HG02981 (cell line): Measurements from ENCODE around the gene CCDC18.
"Not testable (repeated sequence)": the region's sequence is repeated elsewhere in the genome, so short reads cannot be mapped to it uniquely, and the experiment has no call there.

Source experiments
- ATAC-seq: cut with Tn5 transposase; IDR thresholded peaks from one replicate; pipeline ENCODE4 v1.9.1; 2021; ENCODE audit warnings: mild to moderate bottlenecking, moderate library complexity; ENCODE audit not compliant: unreplicated experiment

CCDC18 gene

DNA sequence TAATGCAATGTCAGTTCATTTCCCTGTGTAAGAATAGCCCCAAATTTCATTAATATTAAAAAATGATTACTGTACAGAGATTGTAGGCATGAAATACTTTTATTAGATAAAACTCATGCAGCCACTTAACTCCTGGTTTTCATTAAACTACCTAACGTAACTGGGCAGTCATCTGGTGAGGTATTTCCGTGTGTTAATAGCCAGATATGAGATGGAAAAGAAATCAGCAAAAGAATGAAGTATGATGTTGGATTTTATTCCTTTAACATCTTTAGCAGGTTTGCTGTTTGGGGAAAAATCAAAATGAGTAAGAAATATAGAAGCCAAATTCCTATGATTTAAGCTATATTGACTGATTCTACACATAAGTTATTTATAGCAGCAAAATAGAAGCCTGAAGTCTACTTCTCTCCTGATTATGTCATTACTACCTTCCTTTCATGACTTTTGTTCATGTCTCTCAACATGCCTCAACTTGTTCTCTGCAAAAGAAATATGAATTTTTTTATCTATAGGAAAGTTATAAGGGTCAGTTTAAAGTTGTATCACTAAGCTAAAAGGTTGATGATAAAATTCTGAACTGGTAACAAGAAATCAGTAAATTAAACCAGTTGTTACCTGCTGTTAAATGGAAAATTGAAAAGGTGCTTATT, 42.6 kb downstream of the CCDC18 start:
- no peak for ATAC-seq

DNA sequence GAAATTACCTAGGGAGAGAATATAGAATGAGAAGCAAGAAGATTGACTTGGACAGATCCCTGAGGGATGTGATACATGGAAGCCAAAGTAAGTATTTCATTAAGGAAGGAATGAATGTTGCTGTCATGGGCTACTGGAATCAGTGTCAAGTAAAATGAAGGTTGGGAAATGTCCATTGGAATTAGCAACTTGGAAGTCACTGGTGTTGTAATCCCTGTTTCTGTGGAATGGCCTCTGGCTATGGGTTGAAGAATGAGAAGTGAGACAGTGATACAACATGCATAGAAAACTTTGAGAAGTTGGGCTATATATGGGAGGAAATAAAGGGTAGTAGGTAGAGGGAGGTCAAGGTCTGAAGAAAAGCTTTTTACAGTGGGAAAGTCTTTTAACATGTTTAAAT, 54.7 kb downstream of the CCDC18 start:
- no peak for ATAC-seq

DNA sequence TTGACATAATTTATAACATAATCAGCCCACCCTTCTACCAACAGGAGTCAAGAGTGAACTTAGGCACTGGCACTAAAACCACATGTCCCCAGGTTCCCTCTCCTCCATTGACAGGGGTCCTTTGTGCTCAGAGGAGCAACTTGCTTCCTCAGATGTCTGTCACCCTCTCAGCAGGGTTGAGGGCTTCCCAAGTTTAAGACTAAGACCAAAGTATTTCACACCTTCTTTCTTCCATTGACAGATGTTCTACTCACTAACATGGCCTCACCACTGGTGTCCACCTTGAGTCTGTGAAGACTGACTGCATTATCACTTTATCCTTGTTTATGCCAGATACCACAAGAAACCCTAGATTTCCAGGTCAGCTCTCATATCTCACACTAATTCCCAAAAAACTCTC, 56.5 kb downstream of the CCDC18 start:
- no peak for ATAC-seq

DNA sequence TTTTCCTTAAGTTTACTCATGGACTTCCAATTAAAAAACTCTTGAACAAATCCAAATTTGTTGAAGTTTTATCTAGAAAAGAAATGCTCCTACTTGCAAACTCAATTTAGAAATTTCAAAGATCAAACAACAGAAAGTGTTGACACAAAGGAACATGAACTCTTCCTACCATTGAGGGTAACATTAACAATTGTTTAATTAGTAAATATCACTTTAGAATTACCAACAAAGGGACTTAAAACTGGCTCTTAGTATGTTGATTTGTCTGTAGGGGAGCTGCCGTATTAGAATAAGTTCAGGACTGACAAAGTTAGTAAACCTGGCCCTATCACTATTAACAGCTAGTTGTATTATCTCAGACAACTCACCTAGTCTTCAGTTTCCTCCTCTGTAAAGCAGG, 57.9 kb downstream of the CCDC18 start:
- no peak for ATAC-seq

DNA sequence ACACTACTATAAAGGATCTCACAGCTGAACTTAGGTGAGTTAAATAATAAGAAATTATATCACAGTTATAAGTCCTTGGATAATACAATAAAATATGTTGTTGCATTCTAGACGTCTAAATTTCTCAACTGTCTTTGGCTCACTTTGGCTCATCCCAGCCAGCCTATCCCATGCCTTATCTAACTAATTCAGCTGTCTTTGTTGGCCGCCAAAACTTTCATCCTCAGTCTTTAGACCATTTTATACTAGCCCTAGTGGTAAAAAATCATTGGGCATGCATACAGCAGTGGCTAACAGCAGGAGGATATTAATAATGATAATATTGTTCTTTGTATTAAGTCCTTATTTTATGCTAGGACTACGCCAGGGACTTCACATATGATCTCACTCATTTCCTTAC, 59.3 kb downstream of the CCDC18 start:
- no peak for ATAC-seq

DNA sequence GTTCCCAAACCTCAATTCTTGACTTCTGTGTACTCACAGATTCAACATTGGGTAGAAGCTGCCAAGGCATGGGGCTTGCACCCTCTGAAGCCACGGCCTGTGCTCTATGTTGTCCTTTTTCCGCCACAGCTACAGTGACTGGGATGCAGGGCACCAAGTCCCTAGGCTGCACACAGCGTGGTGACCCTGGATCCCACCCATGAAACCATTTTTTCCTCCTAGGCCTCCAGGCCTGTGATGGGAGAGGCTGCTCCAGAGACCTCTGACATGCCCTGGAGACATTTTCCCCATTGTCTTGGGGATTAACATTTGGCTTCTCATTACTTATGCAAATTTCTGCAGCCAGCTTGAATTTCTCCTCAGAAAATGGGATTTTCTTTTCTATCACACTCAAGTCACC, 62.7 kb downstream of the CCDC18 start:
- ATAC-seq: not testable (repeated sequence)

DNA sequence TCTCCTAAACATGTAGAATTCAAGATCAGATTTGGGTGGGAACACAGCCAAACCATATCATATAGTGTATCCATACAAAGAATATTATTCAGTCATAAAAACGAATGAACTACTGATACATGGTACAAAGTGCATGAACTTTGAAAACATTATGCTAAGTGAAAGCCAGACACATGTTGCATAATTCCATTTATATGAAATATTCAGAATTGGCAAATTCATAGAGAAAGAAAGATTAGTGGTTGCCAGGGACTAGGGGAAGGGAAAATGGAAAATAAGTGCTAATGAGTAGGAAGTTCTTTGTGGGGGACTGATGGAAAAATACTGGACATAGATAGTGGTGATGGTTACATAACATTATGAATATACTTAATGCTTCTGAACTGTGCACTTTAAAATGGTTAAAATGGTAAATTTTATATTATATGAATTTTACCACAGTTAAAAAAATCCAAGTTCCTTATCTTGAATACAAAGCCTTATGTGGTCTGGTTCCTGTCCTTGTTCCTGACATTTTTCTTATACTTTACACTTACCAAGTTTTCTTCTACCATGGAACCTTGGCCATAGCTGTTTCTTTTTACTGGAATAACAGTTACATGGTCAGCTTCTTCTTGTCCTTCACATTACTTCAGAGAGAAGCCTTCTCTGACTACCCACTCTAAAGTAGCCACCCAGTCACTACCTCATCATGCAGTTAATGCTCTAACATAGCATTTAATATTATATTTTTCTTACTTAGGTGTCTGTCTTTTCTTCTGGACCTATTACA, 64.0 kb downstream of the CCDC18 start:
- ATAC-seq: no peak

DNA sequence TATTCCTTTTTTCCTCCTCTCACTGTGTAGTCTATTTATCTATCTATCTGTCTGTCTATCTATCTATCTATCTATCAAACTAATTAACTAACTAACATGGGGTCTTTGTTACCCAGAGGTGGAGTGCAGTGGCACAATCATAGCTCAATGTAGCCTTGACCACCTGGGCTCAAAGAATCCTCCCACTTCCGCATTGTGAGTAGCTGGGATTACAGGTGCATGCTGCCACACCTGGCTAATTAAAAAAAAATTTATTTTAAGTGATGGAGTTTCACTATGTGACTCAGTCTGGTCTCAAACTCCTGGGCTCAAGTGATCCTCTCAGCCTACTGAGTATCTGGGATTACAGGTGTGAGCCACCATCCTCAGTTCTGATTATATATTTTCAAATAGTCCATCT, 71.4 kb downstream of the CCDC18 start:
- ATAC-seq: no peak

DNA sequence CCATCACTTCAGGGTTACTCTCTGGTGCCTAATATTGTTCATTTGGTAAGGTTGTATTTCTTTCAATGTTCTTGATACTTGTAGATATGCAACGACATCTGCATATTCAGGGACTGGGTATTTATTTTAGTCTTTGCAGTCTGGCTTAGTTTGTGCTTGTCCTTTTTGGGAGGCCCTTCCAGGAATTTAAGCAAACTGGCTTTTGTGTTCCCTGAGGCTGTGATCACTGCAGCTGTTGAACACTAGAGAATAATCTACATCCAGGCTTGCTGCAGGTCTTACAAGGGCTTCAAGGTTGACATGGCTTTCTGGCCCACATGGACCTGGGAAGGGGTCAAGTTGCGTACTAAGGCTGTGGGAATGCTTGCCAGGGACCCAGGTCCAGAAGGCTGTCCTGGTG, 72.1 kb downstream of the CCDC18 start:
- no peak for ATAC-seq

DNA sequence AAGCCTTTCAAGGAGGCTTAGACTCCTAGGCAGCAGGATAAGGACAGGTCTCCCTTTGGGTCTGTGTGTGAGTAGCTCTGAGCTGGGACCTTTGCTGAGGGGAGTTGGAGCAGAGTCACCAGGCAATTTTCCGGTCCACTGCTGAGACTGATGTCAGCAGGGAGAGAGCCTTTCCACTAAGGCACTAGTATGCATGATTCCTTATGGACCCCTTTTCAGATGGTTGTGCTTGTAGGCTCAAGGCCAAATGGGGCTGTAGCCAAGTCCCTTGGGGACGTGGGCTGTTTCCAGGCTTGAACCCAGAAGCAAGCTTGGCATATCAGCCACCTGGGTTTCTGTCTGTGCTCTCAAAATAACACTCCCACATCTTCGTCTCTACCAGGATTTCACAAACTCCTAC, 73.0 kb downstream of the CCDC18 start:
- ATAC-seq: no peak

DNA sequence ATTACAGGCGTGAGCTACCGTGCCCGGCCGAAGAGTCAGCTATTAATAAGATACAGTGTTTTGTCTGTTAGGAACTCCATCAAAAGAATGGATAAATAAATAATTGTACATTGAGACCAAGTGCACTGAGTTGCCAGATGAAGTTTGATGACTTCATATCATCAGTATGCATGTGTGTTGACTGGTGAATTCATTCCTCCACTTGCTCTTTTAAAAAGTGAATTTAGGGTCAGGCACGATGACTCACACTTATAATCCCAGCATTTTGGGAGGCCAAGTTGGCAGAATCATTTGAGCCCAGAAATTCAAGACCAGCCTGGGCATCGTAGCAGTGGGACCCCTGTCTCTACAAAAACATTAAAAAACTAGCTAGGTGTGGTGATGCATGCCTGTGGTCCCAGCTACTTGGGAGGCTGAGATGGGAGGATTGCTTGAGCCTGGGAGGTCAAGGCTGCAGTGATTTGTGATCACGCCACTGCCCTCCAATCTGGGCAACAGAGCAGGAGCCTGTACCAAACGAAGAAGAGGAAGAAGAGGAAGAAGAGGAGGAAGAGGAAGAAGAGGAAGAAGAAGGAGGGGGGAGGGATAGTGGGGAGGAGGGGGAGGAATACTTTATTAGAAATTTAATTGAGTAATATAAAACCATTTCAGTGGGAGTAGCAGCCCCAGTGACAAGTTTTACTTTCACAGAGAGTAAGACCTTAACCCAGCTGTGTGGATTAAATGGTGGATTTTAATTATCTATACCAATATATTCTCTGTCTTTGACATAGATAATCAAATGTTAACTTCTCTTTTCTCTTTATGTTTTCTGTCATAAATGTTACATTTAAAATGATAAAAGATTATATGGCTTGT, 74.9 kb downstream of the CCDC18 start:
- ATAC-seq: no peak

DNA sequence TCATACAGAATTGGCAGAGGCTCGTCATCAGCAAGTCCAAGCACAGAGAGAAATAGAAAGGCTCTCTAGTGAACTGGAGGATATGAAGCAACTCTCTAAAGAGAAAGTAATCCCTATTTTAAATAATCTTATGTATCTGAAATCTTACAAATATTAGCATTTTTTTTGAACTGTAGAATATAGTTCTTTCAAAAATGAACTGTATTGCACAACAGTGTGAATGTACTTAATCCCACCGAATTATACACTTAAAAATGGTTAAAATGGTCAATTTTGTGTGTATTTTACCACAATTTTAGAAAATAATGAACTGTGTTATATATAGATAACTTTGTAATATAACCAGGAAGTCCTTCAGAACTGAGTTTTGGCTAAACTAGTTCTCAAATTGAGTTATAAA, 75.9 kb downstream of the CCDC18 start:
- ATAC-seq: no peak

DNA sequence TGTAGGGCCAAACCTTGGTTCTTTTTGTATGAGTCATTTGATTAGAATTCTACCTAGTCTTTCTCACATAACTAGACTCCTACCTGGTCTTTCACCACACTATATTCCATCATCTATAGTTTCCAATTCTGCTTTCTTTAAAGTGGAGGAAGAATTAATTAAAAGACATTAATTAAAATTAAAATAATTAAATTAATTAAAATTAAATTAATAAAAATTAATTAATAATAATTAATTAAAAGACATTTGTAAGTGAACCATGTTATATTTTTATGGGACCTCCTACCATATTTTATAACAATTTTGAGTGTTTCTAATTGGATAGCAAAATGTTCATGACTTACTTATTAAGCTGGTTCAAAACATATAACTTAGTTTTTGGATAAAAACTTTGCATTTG, 77.4 kb downstream of the CCDC18 start:
- no peak for ATAC-seq

DNA sequence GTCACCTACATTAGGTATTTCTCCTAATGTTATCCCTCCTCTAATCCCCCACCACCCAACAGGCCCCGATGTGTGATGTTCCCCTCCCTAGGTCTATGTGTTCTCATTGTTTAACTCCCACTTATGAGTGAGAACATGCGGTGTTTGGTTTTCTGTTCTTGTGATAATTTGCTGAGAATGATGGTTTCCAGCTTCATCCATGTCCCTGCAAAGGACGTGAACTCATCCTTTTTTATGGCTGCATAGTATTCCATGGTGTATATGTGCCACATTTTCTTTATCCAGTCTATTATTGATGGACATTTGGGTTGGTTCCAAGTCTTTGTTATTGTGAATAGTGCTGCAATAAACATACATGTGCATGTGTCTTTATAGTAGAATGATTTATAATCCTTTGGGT, 80.2 kb downstream of the CCDC18 start:
- ATAC-seq: not testable (repeated sequence)

DNA sequence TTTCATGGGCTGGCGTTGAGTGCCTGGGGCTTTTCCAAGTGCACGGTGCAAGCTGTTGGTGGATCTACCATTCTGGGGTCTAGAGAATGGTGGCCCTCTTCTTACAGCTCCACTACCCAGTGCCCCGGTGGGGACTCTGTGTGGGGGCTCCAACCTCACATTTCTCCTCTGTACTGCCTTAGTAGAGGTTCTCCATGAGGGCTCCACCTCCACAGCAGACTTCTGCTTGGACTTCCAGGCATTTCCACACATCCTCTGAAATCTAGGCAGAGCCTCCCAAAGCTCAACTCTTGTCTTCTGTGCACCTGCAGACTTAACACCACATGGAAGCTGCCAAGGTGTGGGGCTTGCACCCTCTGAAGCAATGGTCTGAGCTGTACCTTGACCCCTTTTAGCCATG, 82.1 kb downstream of the CCDC18 start:
- no peak for ATAC-seq

DNA sequence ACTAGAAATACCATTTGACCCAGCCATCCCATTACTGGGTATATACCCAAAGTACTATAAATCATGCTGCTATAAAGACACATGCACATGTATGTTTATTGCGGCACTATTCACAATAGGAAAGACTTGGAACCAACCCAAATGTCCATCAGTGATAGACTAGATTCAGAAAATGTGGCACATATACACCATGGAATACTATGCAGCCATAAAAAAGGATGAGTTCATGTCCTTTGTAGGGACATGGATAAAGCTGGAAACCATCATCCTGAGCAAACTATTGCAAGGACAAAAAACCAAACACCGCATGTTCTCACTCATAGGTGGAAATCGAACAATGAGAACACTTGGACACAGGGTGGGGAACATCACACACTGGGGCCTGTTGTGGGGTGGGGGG, 88.4 kb downstream of the CCDC18 start:
- not testable (repeated sequence) for ATAC-seq

DNA sequence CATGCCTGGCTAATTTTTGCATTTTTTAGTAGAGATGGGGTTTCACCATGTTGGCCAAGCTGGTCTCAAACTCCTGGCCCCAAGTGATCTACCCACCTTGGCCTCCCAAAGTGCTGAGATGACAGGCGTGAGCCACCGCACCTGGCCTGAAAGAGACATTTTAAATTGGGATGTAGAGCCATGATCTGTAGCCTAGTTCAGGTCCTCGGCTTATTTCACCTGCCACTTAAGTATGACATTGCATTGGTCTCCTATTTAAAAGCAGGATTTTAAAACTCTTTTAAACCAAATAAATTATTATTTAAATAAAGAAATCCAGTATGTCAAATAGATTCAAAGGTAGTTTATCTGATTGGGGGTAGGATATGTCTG, 94.7 kb downstream of the CCDC18 start:
- not testable (repeated sequence) for ATAC-seq

DNA sequence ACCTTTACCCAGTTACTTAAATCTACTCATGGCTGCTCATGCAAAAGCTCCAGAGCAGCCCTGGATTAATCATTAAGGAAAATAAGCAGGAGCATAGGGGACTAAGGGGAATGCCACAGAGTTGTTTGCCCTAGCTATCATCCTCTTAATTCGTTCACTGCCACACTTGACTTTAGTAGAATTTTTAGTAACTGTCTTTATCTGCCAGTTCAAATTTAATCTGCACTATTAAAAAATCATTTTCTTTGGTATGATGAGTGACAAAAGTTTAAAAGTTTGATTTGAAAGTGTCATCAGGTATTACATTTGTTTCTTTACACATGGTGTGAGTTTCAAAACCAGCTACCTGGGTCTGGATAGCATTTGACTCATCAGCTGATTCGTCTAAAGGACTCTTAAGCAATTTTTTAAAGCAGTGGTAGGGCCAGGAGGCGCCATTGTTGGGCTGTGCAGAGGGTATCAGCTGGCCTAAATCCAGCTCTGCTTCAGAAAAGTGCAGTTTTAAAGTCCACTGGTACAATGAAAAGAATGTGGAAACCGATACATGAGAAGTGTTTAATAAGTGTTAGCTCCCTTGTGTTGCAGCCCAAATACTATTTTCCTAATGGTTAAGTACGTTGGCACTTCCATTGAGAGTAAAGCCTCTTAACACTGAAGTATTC, 95.2 kb downstream of the CCDC18 start:
- ATAC-seq: no peak

DNA sequence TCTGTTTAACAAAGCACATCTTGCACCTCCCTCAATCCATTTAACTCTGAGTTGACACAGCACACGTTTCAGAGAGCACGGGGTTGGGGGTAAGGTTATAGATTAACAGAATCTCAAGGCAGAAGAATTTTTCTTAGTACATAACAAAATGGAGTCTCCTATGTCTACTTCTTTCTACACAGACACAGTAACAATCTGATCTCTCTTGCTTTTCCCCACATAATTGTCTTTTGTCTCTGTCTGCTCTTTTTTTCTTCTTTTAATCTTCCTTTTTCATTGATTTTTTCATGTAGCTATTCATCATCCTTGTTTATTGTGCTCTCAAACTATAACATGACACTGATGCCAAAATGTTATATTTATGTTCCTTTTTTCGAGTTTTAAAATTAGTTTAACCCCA, 97.0 kb downstream of the CCDC18 start:
- ATAC-seq: not testable (repeated sequence)

DNA sequence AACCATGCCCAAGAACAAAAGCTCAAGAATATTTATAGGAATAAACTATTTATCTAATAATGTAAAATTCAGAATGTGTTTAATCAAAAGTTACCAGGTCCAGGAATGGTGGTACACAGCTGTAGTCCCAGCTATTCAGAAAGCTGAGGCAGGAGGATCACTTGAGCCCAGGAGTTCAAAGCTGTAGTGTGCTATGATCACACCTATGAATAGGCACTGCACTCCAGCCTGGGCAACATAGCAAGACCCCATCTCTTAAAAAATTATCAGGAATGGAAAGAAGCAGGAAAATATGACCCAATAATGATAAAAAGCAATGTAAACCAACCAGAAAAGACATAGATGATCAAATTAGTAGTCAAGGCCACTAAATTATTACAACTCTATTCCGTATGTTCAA, 103.0 kb downstream of the CCDC18 start:
- no peak for ATAC-seq

DNA sequence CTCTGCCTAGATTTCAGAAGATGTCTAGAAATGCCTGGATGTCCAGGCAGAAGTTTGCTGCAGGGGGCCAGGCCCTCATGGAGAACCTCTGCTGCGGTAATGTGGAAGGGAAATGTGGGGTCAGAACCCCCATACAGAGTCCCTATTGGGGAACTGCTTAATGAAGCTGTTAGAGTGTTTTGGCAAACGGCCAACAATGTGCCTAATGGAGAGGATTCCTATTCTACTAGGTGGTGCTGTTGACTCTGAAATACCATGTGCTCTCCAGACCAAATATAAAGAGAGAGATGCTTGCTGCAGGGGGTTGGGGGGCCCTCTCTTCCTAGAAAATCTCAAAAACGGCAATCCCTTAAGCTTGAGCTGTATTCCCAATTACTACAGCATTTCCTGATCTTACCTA, 108.0 kb downstream of the CCDC18 start:
- no peak for ATAC-seq
